Fibroblast of skin of abdomen (primary cell): Measurements from ENCODE around the gene TRPM6.

Experiments used
- DNase-seq: peaks from one replicate; pipeline ENCODE4 v3.0.0-alpha.2; 2013

The TRPM6 gene

DNA sequence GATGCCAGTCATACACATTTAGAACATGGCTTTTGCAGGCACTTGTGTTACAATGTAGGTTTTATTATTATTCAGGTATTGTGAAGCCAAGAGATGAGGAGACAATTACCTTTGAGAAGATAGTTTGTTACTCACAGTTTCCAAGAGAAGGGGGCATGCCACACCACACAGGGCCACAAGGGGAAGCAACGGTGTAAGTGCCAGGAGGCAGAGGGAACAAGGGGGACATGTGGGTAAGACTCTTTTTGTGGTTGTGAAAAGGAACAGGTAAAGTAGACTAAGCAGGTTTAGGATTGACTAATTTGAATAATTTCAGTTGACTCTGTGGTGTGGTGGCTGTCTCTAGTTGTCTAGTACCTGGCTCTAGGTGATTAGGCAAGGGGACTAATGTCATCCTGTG lies 191.2 kb downstream of the TRPM6 start:
- no peak for DNase-seq

DNA sequence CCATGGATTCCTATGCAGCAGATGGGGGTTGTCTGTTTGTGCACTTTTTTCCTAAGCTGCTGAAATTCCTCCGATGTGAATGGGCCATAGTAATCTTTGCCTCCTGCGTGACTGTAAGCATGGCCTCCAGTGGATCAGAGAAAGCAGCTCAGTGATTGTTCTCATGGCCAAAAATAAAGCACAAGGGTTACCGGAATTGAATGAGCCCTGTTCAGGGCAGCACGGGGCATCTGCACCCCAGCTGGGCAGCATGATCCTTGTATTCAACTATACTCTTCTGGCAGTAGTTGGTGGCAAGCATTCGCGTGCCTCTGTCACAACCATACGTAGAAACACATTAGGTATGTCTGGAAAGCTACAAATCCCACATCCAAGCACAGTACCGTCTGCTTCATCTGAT lies 196.7 kb downstream of the TRPM6 start:
- DNase-seq = no peak

GRCh38 chr9:74683322-74683721 lies 204.4 kb downstream of the TRPM6 start:
- DNase-seq = no peak

DNA sequence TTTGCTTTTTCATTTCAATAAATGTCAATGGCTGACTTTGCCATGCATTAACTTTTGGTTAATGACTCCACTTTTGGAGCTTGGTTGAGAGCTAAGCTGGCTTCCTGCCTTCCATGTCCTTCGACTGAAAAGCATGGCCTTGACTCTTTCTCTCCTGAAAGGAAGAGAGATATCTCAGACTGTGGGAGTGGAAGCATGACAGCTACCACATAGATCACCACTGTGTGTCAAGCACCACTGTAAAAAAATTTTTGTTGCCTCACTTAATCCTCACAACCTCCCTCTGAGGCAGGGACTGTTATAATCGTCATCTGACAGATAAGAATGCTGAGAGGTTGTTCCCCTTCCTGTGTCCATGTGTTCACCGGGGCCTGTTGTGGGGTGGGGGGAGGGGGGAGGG lies 205.8 kb downstream of the TRPM6 start:
- DNase-seq = no peak

DNA sequence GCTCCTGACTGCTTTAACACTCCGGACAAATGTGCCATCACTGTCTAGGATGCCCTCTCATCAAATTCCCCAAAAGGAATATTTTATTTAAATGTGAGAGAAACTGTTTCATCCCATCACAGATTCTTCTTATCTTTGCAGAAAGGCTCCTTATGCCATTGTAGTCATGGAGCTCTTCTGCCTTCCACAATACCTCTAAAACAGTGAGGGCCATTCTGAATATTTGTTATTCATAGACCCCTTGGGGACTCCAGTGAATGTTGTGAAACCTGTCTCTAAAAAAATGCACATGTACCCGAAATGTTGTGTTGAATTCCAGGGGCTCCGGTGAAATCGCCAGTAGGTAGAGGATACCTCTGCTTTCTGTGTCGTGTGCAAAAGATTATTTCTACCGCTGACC lies 213.6 kb downstream of the TRPM6 start:
- no peak for DNase-seq
